Keratinocyte (primary cell): ENCODE measurements around the gene ENTPD8. TPM values are rescaled to one million over a fixed set of nuclear protein-coding genes. Genes with fewer than 3 reads are reported as not detected.

Experiments used
- DNase-seq: peaks from one replicate; pipeline ENCODE4 v3.0.0-alpha.2; 2011; ENCODE audit warnings: low read depth, missing footprints, low spot score
- FAIRE-seq: peaks from 2 replicates; lab custom pipeline; 2011; peaks lifted over from hg19 to GRCh38; lab: Jason Lieb, UNC
- H2AFZ ChIP-seq: 2 replicates; pipeline ENCODE4 v1.6.0; 2012; ENCODE audit warnings: low read length, control low read depth, inconsistent platforms; ENCODE audit not compliant: control insufficient read depth
- H3K27ac ChIP-seq: 2 replicates; pipeline ENCODE4 v1.5.1; 2011; ENCODE audit warnings: low read length; ENCODE audit not compliant: control insufficient read depth, insufficient read depth
- H3K27me3 ChIP-seq: 3 replicates; pipeline ENCODE4 v1.6.0; 2011; ENCODE audit warnings: low read length; ENCODE audit not compliant: control insufficient read depth, insufficient read depth; ENCODE audit errors: extremely low read depth
- H3K36me3 ChIP-seq, 2 experiments: 2 replicates in 1 of 2; 3 replicates in 1 of 2; pipeline ENCODE4 v1.5.1; 2011; ENCODE audit warnings: low read length in 2 of 2, mild to moderate bottlenecking in 1 of 2; ENCODE audit not compliant: control insufficient read depth in 2 of 2, insufficient read depth in 2 of 2; ENCODE audit errors: extremely low read depth in 1 of 2
- H3K4me1 ChIP-seq: 3 replicates; pipeline ENCODE4 v1.5.1; 2011; ENCODE audit warnings: low read length; ENCODE audit not compliant: control insufficient read depth, insufficient read depth; ENCODE audit errors: extremely low read depth
- H3K4me2 ChIP-seq: 3 replicates; pipeline ENCODE4 v1.6.0; 2011; ENCODE audit warnings: low read depth, low read length; ENCODE audit not compliant: control insufficient read depth, insufficient read depth; ENCODE audit errors: extremely low read depth
- H3K4me3 ChIP-seq, 3 experiments: fragments of 200-600 bp in 1 of 3; sonication (generic) in 1 of 3; 2 replicates in 2 of 3; 3 replicates in 1 of 3; pipeline ENCODE4 v1.5.1; 2011 to 2016; ENCODE audit warnings: low read length in 3 of 3, mild to moderate bottlenecking in 3 of 3, control low read depth in 2 of 3, inconsistent platforms in 1 of 3, low read depth in 1 of 3, mixed read lengths in 1 of 3, mixed run types in 1 of 3, moderate library complexity in 1 of 3; ENCODE audit not compliant: control insufficient read depth in 2 of 3, insufficient read depth in 2 of 3; ENCODE audit errors: extremely low read depth in 1 of 3
- H3K79me2 ChIP-seq: 2 replicates; pipeline ENCODE4 v1.6.0; 2012; ENCODE audit warnings: low read length; ENCODE audit not compliant: control insufficient read depth, insufficient read depth
- H3K9ac ChIP-seq: 3 replicates; pipeline ENCODE4 v1.6.0; 2011; ENCODE audit warnings: low read length; ENCODE audit not compliant: control insufficient read depth, insufficient read depth; ENCODE audit errors: extremely low read depth
- H3K9me1 ChIP-seq: 3 replicates; pipeline ENCODE4 v1.6.0; 2011; ENCODE audit warnings: low read length; ENCODE audit not compliant: control insufficient read depth, insufficient read depth; ENCODE audit errors: extremely low read depth
- H3K9me3 ChIP-seq: 2 replicates; pipeline ENCODE4 v1.5.1; 2012; ENCODE audit warnings: low read depth, low read length; ENCODE audit not compliant: control insufficient read depth
- H4K20me1 ChIP-seq: 3 replicates; pipeline ENCODE4 v1.6.0; 2011; ENCODE audit warnings: low read length; ENCODE audit not compliant: control insufficient read depth, insufficient read depth; ENCODE audit errors: extremely low read depth
- EZH2 ChIP-seq: IDR thresholded peaks from one replicate; pipeline ENCODE4 v1.6.1; 2012; ENCODE audit warnings: inconsistent platforms, mild to moderate bottlenecking, low read length, moderate library complexity
- dilution Hi-C: fragments of 300-500 bp; cut with MboI; formaldehyde crosslinking; loops from one replicate; pipeline ENCODE4 v1.7.0; 2020; ENCODE audit warnings: low sequenced_read_pairs; ENCODE audit not compliant: extremely low pct_ligation_motif_present
- polyA plus RNA-seq, 5 experiments: library from polyadenylated mRNA; depleted of rRNA in 3 of 5; stranded (reverse) in 3 of 5; stranded (forward) in 1 of 5; unstranded in 1 of 5; fragments of >200 nt; gene quantifications; 1 replicate in 1 of 5; 2 replicates in 3 of 5; 3 replicates in 1 of 5; pipeline versions ENCODE4 v1.2.1 to v1.2.3, GENCODE V29; 2011 to 2012; ENCODE audit warnings: missing spikeins in 2 of 5, low read depth in 1 of 5, low replicate concordance in 1 of 5
- TF ChIP-seq, protein P1 (sequence below), 3 experiments: IDR thresholded peaks in 1 of 3; conservative IDR thresholded peaks in 1 of 3; optimal IDR thresholded peaks in 1 of 3; 2 replicates in 2 of 3; 3 replicates in 1 of 3; pipeline versions ENCODE3 to v1.5.1; 2011; ENCODE audit warnings: low read length in 3 of 3, mild to moderate bottlenecking in 3 of 3, moderate library complexity in 2 of 3, control low read depth in 1 of 3, inconsistent platforms in 1 of 3; ENCODE audit not compliant: insufficient read depth in 2 of 3; ENCODE audit errors: extremely low read depth in 1 of 3

ENTPD8 gene
- polyA plus RNA-seq, 1 donor (not counting 4 experiments of a cell fraction or from before 2014, with no cell fraction given) = not detected

DNA sequence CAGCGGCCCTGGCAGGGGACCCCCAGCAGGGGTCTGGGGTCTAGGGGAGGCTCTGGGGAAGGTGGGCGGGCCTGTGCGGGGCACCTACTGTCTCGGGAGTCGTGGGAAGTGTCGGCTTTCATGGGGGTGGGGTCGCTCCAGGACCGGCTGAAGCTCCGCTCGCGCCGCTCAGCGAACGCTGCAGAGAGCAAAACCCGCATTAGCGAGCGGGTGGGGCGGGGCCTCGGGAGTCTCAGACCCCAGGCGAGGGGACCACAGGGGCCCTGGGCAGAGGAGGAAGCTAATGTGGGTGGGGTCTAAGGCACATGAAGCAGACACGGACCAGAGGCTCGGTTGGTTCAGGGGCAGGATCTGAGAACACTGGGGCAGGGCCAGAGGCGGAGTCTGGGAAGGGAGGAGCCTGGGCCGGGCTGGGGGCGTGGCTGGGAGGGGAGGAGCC, 12.5 kb upstream of the ENTPD8 start:
- H3K9me3 ChIP-seq = no peaks in the 10 kb centered on the region
- H4K20me1 ChIP-seq = no peaks in the 10 kb centered on the region
- H3K27me3 ChIP-seq = no peaks in the 10 kb centered on the region
- H3K36me3 ChIP-seq = peaks cover 8 to 21% of the 10 kb centered on the region in 2 experiments
- peak overlapping the region; percentile 76 for H3K4me2 ChIP-seq
- no peak overlapping the region for H3K27ac ChIP-seq
- dilution Hi-C loops = no loop called here
- DNase-seq = peak; percentile 52
- peak overlapping the region; percentile 29 to 58 (median 51) for H3K4me3 ChIP-seq
- peak overlapping the region; percentile 26 for H2AFZ ChIP-seq
- TF ChIP-seq, protein P1, sequence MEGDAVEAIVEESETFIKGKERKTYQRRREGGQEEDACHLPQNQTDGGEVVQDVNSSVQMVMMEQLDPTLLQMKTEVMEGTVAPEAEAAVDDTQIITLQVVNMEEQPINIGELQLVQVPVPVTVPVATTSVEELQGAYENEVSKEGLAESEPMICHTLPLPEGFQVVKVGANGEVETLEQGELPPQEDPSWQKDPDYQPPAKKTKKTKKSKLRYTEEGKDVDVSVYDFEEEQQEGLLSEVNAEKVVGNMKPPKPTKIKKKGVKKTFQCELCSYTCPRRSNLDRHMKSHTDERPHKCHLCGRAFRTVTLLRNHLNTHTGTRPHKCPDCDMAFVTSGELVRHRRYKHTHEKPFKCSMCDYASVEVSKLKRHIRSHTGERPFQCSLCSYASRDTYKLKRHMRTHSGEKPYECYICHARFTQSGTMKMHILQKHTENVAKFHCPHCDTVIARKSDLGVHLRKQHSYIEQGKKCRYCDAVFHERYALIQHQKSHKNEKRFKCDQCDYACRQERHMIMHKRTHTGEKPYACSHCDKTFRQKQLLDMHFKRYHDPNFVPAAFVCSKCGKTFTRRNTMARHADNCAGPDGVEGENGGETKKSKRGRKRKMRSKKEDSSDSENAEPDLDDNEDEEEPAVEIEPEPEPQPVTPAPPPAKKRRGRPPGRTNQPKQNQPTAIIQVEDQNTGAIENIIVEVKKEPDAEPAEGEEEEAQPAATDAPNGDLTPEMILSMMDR (optimal IDR thresholded peaks at IDR 0.05 in 1 of 3, IDR thresholded peaks at IDR 0.05 in 1 of 3, conservative IDR thresholded peaks at IDR 0.05 in 1 of 3; ENCODE audit: extremely low read depth in 1 of 3, insufficient read depth in 2 of 3, low read length in 3 of 3) = no peak
- no peak for TF ChIP-seq EZH2
- no peaks in the 10 kb centered on the region for H3K9me1 ChIP-seq
- peak overlapping the region; percentile 37 for H3K9ac ChIP-seq
- peaks cover 14% of the 10 kb centered on the region for H3K4me1 ChIP-seq
- peaks cover 7% of the 10 kb centered on the region for H3K79me2 ChIP-seq
- no peak for FAIRE-seq

- no peak overlapping the region for H3K9ac ChIP-seq
- peaks cover 8 to 21% of the 10 kb centered on the region in 2 experiments for H3K36me3 ChIP-seq
- no peak overlapping the region for H2AFZ ChIP-seq
Observed at GRCh38 chr9:137452761-137453642, 11.8 kb upstream of the ENTPD8 start.

More at GRCh38 chr9:137452761-137453642, 11.8 kb upstream of the ENTPD8 start:
- DNase-seq = no peak
- TF ChIP-seq EZH2 = no peak
- TF ChIP-seq, protein P1 (optimal IDR thresholded peaks at IDR 0.05 in 1 of 3, IDR thresholded peaks at IDR 0.05 in 1 of 3, conservative IDR thresholded peaks at IDR 0.05 in 1 of 3; ENCODE audit: extremely low read depth in 1 of 3, insufficient read depth in 2 of 3, low read length in 3 of 3) = no peak
- Histone ChIP-seq H3K4me3 (peak overlapping the region in 1 of 3 experiments; percentile 29), H3K27me3 (no peaks in the 10 kb centered on the region), H3K9me3 (no peaks in the 10 kb centered on the region), H4K20me1 (no peaks in the 10 kb centered on the region), H3K9me1 (no peaks in the 10 kb centered on the region), H3K27ac (no peak overlapping the region), H3K79me2 (peaks cover 2% of the 10 kb centered on the region), H3K4me2 (peak overlapping the region; percentile 76), H3K4me1 (peaks cover 12% of the 10 kb centered on the region)
- dilution Hi-C loops = no loop called here
- FAIRE-seq = no peak
